Endothelial cell of umbilical vein (primary cell): Measurements from ENCODE around the gene PNMA1.

Experiments
- EZH2 ChIP-seq: IDR thresholded peaks from 2 replicates; pipeline ENCODE4 v1.6.1; 2012; ENCODE audit warnings: borderline replicate concordance, low read depth, mild to moderate bottlenecking, moderate library complexity, low read length, inconsistent platforms; ENCODE audit not compliant: severe bottlenecking
- FOS ChIP-seq: IDR thresholded peaks from 2 replicates; pipeline ENCODE4 v1.6.1; 2011; ENCODE audit warnings: mild to moderate bottlenecking, low read length, moderate library complexity, borderline replicate concordance; ENCODE audit not compliant: insufficient read depth
- GATA2 ChIP-seq: IDR thresholded peaks from 2 replicates; pipeline ENCODE4 v1.7.0; 2011; ENCODE audit warnings: low read depth, mild to moderate bottlenecking, moderate library complexity, mixed read lengths, low read length; ENCODE audit not compliant: insufficient read length, insufficient read depth
- JUN ChIP-seq: IDR thresholded peaks from 2 replicates; pipeline ENCODE4 v1.6.1; 2011; ENCODE audit warnings: borderline replicate concordance, low read depth; ENCODE audit not compliant: insufficient read length, insufficient read depth
- MAX ChIP-seq: IDR thresholded peaks from 2 replicates; pipeline ENCODE4 v1.6.1; 2011; ENCODE audit not compliant: insufficient read depth, insufficient read length
- MYC ChIP-seq: IDR thresholded peaks from one replicate; pipeline ENCODE4 v1.6.1; 2011; ENCODE audit warnings: mild to moderate bottlenecking, low read depth, low read length
- POLR2A ChIP-seq: IDR thresholded peaks from 2 replicates; pipeline ENCODE4 v1.6.1; 2012; ENCODE audit warnings: low read depth, mild to moderate bottlenecking, control low read depth, low read length
- POLR2AphosphoS5 ChIP-seq: IDR thresholded peaks from 2 replicates; pipeline ENCODE4 v1.6.1; 2012; ENCODE audit warnings: low read depth, mild to moderate bottlenecking, control low read depth, low read length, moderate library complexity; ENCODE audit not compliant: insufficient read depth
- TF ChIP-seq, protein P1 (sequence below), 2 donors: IDR thresholded peaks; 1 replicate in 1 of 2; 2 replicates in 1 of 2; pipeline ENCODE4 v1.5.1; 2011; ENCODE audit warnings: low read length in 2 of 2, mild to moderate bottlenecking in 2 of 2, moderate library complexity in 2 of 2, control low read depth in 1 of 2, inconsistent platforms in 1 of 2, low read depth in 1 of 2; ENCODE audit not compliant: insufficient read depth in 1 of 2; ENCODE audit errors: extremely low read depth in 1 of 2

DNA sequence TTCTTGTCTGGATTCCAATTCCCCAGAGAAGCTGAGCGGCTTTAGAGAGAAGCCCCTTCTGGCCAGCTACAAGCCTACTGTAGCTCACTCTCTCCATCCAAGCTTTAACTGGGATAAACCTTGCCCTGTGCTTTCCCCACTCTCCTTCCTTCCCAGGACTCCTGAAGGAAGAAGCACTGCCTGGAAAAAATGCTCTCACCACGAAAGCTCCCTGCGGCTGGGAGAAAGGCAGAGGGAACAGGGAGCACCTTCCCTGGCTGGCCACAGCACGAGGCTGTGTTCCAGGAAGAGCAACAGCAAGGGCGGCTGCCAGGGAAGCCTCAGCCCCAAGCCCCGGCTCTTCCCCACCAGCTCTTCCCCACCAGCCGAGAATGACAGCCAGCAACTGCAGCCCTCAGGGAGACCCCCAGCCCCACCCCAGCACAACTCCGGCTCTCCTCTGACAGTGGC lies 40.8 kb upstream of the PNMA1 start:
- TF ChIP-seq, protein P1, sequence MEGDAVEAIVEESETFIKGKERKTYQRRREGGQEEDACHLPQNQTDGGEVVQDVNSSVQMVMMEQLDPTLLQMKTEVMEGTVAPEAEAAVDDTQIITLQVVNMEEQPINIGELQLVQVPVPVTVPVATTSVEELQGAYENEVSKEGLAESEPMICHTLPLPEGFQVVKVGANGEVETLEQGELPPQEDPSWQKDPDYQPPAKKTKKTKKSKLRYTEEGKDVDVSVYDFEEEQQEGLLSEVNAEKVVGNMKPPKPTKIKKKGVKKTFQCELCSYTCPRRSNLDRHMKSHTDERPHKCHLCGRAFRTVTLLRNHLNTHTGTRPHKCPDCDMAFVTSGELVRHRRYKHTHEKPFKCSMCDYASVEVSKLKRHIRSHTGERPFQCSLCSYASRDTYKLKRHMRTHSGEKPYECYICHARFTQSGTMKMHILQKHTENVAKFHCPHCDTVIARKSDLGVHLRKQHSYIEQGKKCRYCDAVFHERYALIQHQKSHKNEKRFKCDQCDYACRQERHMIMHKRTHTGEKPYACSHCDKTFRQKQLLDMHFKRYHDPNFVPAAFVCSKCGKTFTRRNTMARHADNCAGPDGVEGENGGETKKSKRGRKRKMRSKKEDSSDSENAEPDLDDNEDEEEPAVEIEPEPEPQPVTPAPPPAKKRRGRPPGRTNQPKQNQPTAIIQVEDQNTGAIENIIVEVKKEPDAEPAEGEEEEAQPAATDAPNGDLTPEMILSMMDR (IDR thresholded peaks at IDR 0.05; ENCODE audit: extremely low read depth in 1 of 2, insufficient read depth in 1 of 2, low read depth in 1 of 2, low read length in 2 of 2), result no peak
- peak; percentile 9 for TF ChIP-seq POLR2AphosphoS5
- TF ChIP-seq POLR2A, result no peak
- TF ChIP-seq FOS, result no peak
- no peak for TF ChIP-seq EZH2
- no peak for TF ChIP-seq JUN
- no peak for TF ChIP-seq MAX
- TF ChIP-seq MYC, result no peak
- no peak for TF ChIP-seq GATA2
